ENCODE measurements around the gene GGA2.

Gene GGA2

GRCh38 chr16:23521037-23521743 is 10.9 kb upstream of the GGA2 start:
- no peak for DNase-seq
- Histone ChIP-seq H3K4me3 (ENCODE audit: low read depth, low read length) (no peak overlapping the region), H3K27me3 (no peaks in the 10 kb centered on the region), H3K4me1 (0 out of 2 replicates have a peak, but pooled peaks cover 5% of the 10 kb centered on the region), H3K9me3 (no peaks in the 10 kb centered on the region), H3K36me3 (peaks cover 38% of the 10 kb centered on the region)
- TF ChIP-seq, protein P1, sequence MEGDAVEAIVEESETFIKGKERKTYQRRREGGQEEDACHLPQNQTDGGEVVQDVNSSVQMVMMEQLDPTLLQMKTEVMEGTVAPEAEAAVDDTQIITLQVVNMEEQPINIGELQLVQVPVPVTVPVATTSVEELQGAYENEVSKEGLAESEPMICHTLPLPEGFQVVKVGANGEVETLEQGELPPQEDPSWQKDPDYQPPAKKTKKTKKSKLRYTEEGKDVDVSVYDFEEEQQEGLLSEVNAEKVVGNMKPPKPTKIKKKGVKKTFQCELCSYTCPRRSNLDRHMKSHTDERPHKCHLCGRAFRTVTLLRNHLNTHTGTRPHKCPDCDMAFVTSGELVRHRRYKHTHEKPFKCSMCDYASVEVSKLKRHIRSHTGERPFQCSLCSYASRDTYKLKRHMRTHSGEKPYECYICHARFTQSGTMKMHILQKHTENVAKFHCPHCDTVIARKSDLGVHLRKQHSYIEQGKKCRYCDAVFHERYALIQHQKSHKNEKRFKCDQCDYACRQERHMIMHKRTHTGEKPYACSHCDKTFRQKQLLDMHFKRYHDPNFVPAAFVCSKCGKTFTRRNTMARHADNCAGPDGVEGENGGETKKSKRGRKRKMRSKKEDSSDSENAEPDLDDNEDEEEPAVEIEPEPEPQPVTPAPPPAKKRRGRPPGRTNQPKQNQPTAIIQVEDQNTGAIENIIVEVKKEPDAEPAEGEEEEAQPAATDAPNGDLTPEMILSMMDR (IDR thresholded peaks at IDR 0.05; ENCODE audit: low read depth, low read length) = no peak

DNA sequence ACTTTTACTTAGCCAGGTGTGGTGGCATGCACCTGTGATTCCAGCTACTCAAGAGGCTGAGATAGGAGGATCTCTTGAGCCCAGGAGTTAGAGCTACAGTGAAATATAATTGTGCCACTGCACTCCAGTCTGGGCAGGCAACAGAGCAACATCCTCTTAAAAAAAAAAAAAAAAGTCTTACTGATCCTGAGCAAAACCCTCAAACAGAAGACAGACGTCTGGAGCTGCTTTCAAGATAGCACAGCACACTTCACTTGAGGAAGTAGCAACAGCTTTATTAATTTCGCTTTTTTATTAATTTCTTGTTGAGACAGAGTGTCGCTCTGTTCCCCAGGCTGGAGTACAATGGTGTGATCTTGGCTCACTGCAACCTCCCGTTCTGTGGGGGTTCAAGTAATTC is 10.2 kb upstream of the GGA2 start:
- Histone ChIP-seq H3K4me1 (0 out of 2 replicates have a peak, but pooled peaks cover 5% of the 10 kb centered on the region), H3K36me3 (peaks cover 37% of the 10 kb centered on the region), H3K9me3 (no peaks in the 10 kb centered on the region), H3K4me3 (ENCODE audit: low read depth, low read length) (no peak overlapping the region), H3K27me3 (no peaks in the 10 kb centered on the region)
- TF ChIP-seq, protein P1 (IDR thresholded peaks at IDR 0.05; ENCODE audit: low read depth, low read length) = no peak
- no peak for DNase-seq

DNA sequence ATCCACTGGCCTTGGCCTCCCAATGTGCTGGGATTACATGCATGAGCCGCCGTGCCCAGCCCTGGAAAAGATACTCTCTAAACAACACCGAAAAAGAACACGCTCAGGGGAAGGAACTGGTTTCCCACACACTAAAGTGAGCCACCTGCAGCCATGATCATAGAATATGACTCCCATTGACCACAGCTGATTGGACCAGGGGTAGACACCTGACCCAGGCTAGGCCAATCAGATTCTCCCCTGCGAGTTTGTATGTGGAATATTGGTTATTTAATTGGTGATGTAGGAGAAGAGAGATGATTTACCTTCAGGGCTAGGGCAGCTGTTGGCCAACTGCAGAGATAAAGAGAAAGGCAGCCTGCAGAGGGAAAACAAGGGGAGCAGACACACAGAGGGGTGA is 9.0 kb upstream of the GGA2 start:
- Histone ChIP-seq H3K27me3 (no peaks in the 10 kb centered on the region), H3K4me1 (0 out of 2 replicates have a peak, but pooled peaks cover 5% of the 10 kb centered on the region), H3K36me3 (peaks cover 28% of the 10 kb centered on the region), H3K9me3 (no peaks in the 10 kb centered on the region), H3K4me3 (ENCODE audit: low read depth, low read length) (no peak overlapping the region)
- DNase-seq = no peak
- TF ChIP-seq, protein P1 (IDR thresholded peaks at IDR 0.05; ENCODE audit: low read depth, low read length) = no peak

GRCh38 chr16:23518435-23518891 is 8.2 kb upstream of the GGA2 start:
- no peak overlapping the region for H3K4me3 ChIP-seq (ENCODE audit: low read depth, low read length)
- H3K9me3 ChIP-seq = no peaks in the 10 kb centered on the region
- H3K27me3 ChIP-seq = no peaks in the 10 kb centered on the region
- TF ChIP-seq, protein P1 (IDR thresholded peaks at IDR 0.05; ENCODE audit: low read depth, low read length) = no peak
- peaks cover 21% of the 10 kb centered on the region for H3K36me3 ChIP-seq
- no peak for DNase-seq
- 0 out of 2 replicates have a peak, but pooled peaks cover 5% of the 10 kb centered on the region for H3K4me1 ChIP-seq

DNA sequence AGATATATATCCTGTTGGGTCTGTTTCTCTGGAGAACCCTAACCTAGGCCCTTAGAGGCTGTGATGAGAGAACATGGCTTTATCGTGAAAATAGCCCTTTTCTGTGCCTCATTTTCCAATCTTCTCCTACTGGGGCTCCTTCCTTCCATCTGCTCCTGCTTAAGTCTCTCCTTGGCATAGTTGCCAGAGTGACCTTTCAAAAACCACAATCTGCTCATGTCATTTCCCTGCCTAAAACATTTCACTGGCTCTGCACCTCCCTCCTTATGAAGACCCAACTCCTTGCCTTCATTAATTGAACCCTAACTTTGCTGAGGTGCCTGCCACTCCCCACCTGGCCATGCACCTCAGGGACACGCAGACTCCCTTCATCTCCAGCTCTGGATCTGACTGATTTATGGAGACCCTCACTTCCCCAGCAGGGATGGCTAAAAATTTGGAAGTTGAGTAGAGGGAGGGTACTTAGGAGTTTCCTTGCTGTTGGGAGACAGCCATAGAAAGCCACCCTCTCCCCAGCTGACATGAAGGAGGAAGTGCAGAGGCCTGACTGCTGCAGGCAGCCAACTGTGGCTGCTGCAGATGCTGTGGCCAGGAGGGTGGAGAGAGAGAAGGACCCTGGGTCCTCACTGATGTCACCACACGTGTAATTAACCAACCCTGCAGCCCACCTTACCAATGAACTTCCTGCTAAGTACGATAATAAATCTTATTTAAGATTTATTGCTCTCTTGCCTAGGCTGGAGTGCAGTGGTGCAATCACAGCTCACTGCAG is 6.3 kb upstream of the GGA2 start:
- H3K27me3 ChIP-seq = no peaks in the 10 kb centered on the region
- TF ChIP-seq, protein P1 (IDR thresholded peaks at IDR 0.05; ENCODE audit: low read depth, low read length) = no peak
- no peak overlapping the region for H3K4me3 ChIP-seq (ENCODE audit: low read depth, low read length)
- H3K9me3 ChIP-seq = no peaks in the 10 kb centered on the region
- no peak for DNase-seq
- H3K36me3 ChIP-seq = peaks cover 10% of the 10 kb centered on the region
- H3K4me1 ChIP-seq = 0 out of 2 replicates have a peak, but pooled peaks cover 5% of the 10 kb centered on the region

Measured in BE2C (cell line).